ENCODE data around the gene HMCN2.

DNA sequence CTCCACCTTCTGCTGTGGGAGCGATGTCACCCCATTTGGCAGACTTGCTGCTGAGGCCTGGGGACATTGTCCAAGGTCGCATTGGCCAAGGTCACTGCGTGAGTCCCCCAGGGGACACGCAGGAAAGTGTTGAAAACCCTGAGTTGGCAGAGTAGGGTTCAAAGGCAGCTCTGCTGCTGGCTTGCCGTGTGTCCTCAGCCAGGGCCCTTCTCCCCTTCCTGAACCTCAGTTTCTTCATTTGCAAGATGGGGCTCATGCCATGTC, 193.2 kb downstream of the HMCN2 start:
- TF ChIP-seq EZH2 (IDR thresholded peaks at IDR 0.05; ENCODE audit: insufficient read depth, poor library complexity, severe bottlenecking), result no peak
- TF ChIP-seq EZH2phosphoT487 (IDR thresholded peaks at IDR 0.05; ENCODE audit: insufficient read depth, low read depth), result no peak

Data from GM23248 (cell line).